ENCODE data around the gene NHP2.
"Not testable (repeated sequence)": the region's sequence is repeated elsewhere in the genome, so short reads cannot be mapped to it uniquely, and the experiment has no call there.

NHP2 gene

GRCh38 chr5:178153530-178154340 is at the start of gene NHP2:
Gene NHP2, minus strand, starts transcription at chr5:178153885. Its CDS starts 68 bp downstream, at chr5:178153817.
- peak; percentile 97 for DNase-seq (ENCODE audit: low read depth, low spot score)

GRCh38 chr5:178202541-178202940 is 48.9 kb upstream of the NHP2 start:
- no peak for DNase-seq (ENCODE audit: low read depth, low spot score)

- no peak for DNase-seq (ENCODE audit: low read depth, low spot score)
These were observed 48.2 kb upstream of the NHP2 start for GRCh38 chr5:178201927-178202235.

- no peak for DNase-seq (ENCODE audit: low read depth, low spot score)
These were observed 47.7 kb upstream of the NHP2 start for GRCh38 chr5:178201221-178201926.

GRCh38 chr5:178199581-178200434 is 46.1 kb upstream of the NHP2 start:
- no peak for DNase-seq (ENCODE audit: low read depth, low spot score)

GRCh38 chr5:178198706-178199105 is 45.0 kb upstream of the NHP2 start:
- no peak for DNase-seq (ENCODE audit: low read depth, low spot score)

- DNase-seq (ENCODE audit: low read depth, low spot score) = not testable (repeated sequence)
These were observed 44.5 kb upstream of the NHP2 start for GRCh38 chr5:178198151-178198550.

- no peak for DNase-seq (ENCODE audit: low read depth, low spot score)
These were observed 43.3 kb upstream of the NHP2 start for GRCh38 chr5:178196986-178197385.

GRCh38 chr5:178196281-178196812 is 42.7 kb upstream of the NHP2 start:
- no peak for DNase-seq (ENCODE audit: low read depth, low spot score)

- no peak for DNase-seq (ENCODE audit: low read depth, low spot score)
These were observed 40.3 kb upstream of the NHP2 start for GRCh38 chr5:178194026-178194425.

- no peak for DNase-seq (ENCODE audit: low read depth, low spot score)
These were observed 39.6 kb upstream of the NHP2 start for GRCh38 chr5:178193251-178193809.

GRCh38 chr5:178192787-178193186 is 39.1 kb upstream of the NHP2 start:
- no peak for DNase-seq (ENCODE audit: low read depth, low spot score)

- no peak for DNase-seq (ENCODE audit: low read depth, low spot score)
These were observed 38.6 kb upstream of the NHP2 start for GRCh38 chr5:178192244-178192643.

GRCh38 chr5:178191661-178192060 is 38.0 kb upstream of the NHP2 start:
- DNase-seq (ENCODE audit: low read depth, low spot score) = no peak

- no peak for DNase-seq (ENCODE audit: low read depth, low spot score)
These were observed 35.7 kb upstream of the NHP2 start for GRCh38 chr5:178189433-178189832.

- DNase-seq (ENCODE audit: low read depth, low spot score) = no peak
These were observed 33.3 kb upstream of the NHP2 start, which contains the start of gene GMCL2 for GRCh38 chr5:178187014-178187413. Gene GMCL2, minus strand, starts transcription at chr5:178187371. Its CDS starts 72 bp downstream, at chr5:178187299.

- DNase-seq (ENCODE audit: low read depth, low spot score) = no peak
These were observed 32.7 kb upstream of the NHP2 start for GRCh38 chr5:178186427-178186826.

- DNase-seq (ENCODE audit: low read depth, low spot score) = no peak
These were observed 28.6 kb upstream of the NHP2 start for GRCh38 chr5:178182158-178182876.

GRCh38 chr5:178180141-178180863 is 26.6 kb upstream of the NHP2 start:
- no peak for DNase-seq (ENCODE audit: low read depth, low spot score)

- DNase-seq (ENCODE audit: low read depth, low spot score) = no peak
These were observed 23.9 kb upstream of the NHP2 start for GRCh38 chr5:178177569-178177968.

All from smooth muscle cell of the brain vasculature (primary cell).